Measurements from ENCODE around the gene SORBS2.
"Not testable (repeated sequence)": the region's sequence is repeated elsewhere in the genome, so short reads cannot be mapped to it uniquely, and the experiment has no call there.

Gene SORBS2

GRCh38 chr4:185735866-185736400 lies 76.1 kb downstream of the SORBS2 start:
- no peak for DNase-seq

GRCh38 chr4:185734930-185735329 lies 77.1 kb downstream of the SORBS2 start:
- DNase-seq = no peak

GRCh38 chr4:185734214-185734613 lies 77.8 kb downstream of the SORBS2 start:
- peak; percentile 54 for DNase-seq

- DNase-seq = no peak
Observed at GRCh38 chr4:185730849-185731608, 81.0 kb downstream of the SORBS2 start.

- peak; percentile 28 for DNase-seq
Observed at GRCh38 chr4:185730387-185730786, 81.6 kb downstream of the SORBS2 start.

- no peak for DNase-seq
Observed at GRCh38 chr4:185729391-185729804, 82.6 kb downstream of the SORBS2 start.

- no peak for DNase-seq
Observed at GRCh38 chr4:185728893-185729292, 83.1 kb downstream of the SORBS2 start.

- DNase-seq = no peak
Observed at GRCh38 chr4:185726931-185727330, 85.1 kb downstream of the SORBS2 start.

GRCh38 chr4:185723631-185724260 lies 88.2 kb downstream of the SORBS2 start:
- no peak for DNase-seq

- DNase-seq = no peak
Observed at GRCh38 chr4:185722029-185722316, 90.0 kb downstream of the SORBS2 start.

GRCh38 chr4:185721190-185722028 lies 90.6 kb downstream of the SORBS2 start:
- no peak for DNase-seq

GRCh38 chr4:185719500-185719858 lies 92.5 kb downstream of the SORBS2 start:
- DNase-seq = no peak

GRCh38 chr4:185718578-185719499 lies 93.2 kb downstream of the SORBS2 start:
- no peak for DNase-seq

- no peak for DNase-seq
Observed at GRCh38 chr4:185717377-185717741, 94.6 kb downstream of the SORBS2 start.

GRCh38 chr4:185716577-185717376 lies 95.2 kb downstream of the SORBS2 start:
- no peak for DNase-seq

GRCh38 chr4:185716141-185716551 lies 95.8 kb downstream of the SORBS2 start:
- DNase-seq = no peak

- not testable (repeated sequence) for DNase-seq
Observed at GRCh38 chr4:185714524-185714923, 97.5 kb downstream of the SORBS2 start.

GRCh38 chr4:185713731-185714130 lies 98.3 kb downstream of the SORBS2 start:
- DNase-seq = no peak

GRCh38 chr4:185713272-185713671 lies 98.7 kb downstream of the SORBS2 start:
- DNase-seq = no peak

GRCh38 chr4:185712350-185713024 lies 99.5 kb downstream of the SORBS2 start:
- DNase-seq = no peak

- DNase-seq = no peak
Observed at GRCh38 chr4:185711726-185712125, 100.3 kb downstream of the SORBS2 start.
